Stimulated activated CD4-positive, alpha-beta T cell treated with anti-CD3 and anti-CD28 coated beads, TNF-alpha, amount 100 ng/mL, for 1 hour (primary cell): ENCODE results near the gene MGAT5.

Experiments
- DNase-seq, 3 donors: peaks; one replicate each; pipeline ENCODE4 v3.0.0-alpha.2; 2020; ENCODE audit warnings: low read depth in 3 of 3, low spot score in 1 of 3

The MGAT5 gene

DNA sequence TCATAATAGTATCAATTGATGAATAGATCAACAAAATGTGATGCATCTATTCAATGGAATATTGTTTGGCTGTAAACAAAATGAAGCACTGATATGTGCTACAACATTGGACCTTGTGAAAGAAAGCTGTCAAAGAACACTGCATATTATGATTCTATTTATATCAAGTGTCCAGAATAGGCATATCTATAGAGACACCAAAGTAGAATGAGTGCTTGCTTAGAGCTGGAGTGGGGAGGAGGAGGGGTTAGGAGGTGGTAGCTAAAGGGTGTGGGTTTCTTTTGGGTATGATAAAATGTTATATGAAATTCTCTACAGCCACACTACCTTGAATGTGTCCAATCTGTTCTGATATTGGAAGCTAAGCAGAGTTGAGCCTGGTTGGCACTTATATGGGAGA lies 23.0 kb upstream of the MGAT5 start:
- DNase-seq: no peak

- no peak for DNase-seq
Measured at GRCh38 chr2:134231301-134231964, 22.4 kb upstream of the MGAT5 start.

DNA sequence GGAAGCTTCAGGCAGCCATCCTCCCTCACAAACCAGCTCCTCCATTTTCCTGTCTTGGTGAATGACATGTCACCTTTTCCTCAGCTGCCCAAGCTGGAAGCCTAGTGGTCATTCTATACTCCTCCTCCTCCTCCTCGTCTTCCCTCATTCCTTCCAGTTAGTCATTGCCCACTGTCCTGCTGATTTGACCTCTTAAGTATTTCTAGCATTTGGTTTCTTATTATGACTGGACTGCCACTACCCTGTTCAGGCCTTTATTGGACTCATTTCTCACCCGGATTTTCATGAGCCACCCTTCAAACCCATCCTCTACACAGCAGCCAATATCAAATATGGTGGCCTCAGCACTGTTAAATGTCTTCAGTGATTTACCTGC lies 21.9 kb upstream of the MGAT5 start:
- no peak for DNase-seq

- no peak for DNase-seq
Measured at GRCh38 chr2:134232461-134232860, 21.4 kb upstream of the MGAT5 start.

DNA sequence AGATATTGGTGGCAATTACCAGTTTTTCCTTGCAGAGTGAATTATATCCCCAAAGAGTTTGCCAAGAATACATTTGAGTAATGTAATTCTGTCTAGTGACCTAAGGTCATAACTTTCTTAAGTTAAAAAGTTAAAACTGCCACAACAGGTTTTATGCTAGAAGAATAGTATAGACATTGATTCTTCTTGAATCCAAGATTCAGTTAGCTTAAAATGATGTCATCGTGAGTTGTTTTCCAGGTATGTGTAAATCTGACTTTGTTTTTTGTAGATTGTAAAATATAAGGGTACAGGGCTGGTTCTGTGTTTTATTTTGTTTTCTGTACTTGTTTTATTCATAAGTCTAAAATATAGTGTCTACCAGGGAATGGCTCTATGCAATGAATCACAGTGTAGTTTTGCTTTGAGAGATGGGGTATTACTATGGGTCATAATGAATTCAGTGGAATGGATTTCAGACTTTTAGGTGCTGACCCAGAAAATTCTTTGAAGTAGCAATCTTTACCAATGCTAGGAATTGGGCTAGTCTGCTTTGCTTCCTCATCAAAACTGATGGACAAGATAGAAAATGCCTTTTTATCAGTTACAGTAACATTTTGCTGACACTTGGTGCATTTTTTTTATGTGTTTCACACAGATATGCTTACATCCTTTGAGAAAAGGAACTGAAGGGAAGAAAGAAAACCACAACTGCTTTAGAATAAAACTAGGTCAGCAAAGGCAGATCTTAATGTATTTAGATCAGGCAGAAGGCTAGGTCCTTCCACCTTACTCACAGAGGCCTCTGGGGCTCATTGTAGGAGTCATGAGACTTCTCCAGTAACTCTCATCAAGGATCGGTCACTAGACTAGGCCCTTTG lies 20.8 kb upstream of the MGAT5 start:
- no peak for DNase-seq

- no peak for DNase-seq
Measured at GRCh38 chr2:134233728-134234136, 20.1 kb upstream of the MGAT5 start.

GRCh38 chr2:134234535-134234934 lies 19.3 kb upstream of the MGAT5 start:
- no peak for DNase-seq

DNA sequence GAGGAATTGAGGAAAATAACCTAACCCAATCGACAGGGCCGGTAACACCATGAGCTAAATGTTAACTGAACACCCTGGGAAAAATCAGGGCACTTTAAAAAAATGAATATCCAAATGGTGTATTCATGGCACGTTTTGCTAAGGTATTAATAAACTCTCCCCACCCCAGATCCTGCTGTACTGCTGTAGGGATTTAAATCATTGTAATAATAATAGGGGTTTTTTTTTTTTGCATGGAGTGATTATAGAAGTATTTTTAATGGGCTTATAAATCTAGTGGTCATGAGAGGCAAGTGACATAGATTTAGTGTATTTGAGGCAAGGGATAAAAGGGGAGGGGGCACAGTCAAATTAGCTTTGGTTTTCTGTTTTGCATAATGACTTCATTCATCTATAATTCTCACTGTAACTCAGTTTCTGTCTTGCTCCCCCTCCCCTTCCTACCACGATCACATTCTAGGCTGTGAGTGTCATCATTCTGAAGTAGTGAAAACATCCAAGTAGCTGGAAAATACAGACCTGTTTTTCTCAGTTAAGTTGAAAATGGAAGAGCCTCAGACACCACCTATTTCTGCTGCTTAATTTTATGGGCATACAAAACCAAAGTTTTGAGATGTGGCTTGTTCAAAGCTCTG lies 18.2 kb upstream of the MGAT5 start:
- no peak for DNase-seq

GRCh38 chr2:134238371-134238770 lies 15.5 kb upstream of the MGAT5 start:
- DNase-seq: no peak

DNA sequence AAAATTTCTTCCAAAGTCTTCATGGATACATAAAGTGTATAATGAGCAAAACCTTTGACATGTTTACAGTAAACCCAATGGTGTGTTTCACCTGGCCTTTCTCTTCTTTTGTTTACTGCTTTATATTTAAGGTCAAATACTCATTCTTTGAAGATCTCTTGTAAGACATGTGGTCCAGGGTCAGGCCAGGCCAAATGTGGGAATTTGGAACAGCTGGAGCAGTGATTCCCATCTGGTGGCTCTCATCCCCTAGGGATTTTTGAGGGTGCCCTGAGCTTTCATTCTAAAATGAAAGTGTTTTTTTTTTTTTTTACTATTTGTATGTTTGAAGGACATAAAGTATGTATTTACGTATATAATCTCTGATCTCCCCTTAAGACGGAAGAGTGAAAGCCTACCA lies 13.8 kb upstream of the MGAT5 start:
- DNase-seq: no peak

- no peak for DNase-seq
Measured at GRCh38 chr2:134241911-134242310, 12.0 kb upstream of the MGAT5 start.

- no peak for DNase-seq
Measured at GRCh38 chr2:134243244-134243643, 10.6 kb upstream of the MGAT5 start.

DNA sequence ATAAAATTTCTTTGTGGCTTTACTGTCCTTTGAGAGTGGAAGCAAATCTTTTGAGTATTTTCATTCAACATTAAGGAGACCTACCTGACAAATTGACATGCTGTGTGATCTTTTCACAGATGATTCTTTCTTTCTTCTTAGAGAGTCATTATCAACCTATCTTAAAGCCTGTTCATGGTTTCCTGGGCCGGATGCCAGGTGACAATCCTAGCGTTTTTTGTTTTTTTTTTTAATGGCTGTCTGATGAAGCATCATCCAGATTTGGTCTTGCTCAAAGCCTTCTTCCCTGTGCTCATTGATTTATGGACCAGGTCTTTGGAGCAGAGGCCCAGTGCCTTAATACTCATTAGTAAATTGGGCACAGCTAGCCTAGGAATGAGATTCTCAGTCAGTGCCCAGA lies 9.8 kb upstream of the MGAT5 start:
- DNase-seq: no peak

DNA sequence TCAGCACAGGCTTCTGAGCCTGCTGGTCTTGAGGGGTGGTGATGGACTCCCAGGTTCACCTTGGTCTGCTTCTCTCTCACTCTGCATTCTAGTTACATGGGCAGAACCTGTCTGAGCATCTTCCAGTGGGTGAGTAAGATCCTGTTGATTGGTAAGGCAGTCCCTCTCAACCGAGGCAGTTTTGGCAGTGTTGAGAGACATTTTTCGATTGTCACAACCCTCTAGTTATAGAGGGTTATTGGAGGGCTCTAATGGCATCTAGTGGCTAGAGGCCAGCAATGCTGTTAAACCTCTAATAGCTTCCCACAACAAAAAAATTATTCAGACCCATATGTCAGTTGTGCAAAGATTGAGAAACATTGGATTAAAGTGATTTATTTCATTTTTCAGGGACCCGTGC lies 9.3 kb upstream of the MGAT5 start:
- no peak for DNase-seq

DNA sequence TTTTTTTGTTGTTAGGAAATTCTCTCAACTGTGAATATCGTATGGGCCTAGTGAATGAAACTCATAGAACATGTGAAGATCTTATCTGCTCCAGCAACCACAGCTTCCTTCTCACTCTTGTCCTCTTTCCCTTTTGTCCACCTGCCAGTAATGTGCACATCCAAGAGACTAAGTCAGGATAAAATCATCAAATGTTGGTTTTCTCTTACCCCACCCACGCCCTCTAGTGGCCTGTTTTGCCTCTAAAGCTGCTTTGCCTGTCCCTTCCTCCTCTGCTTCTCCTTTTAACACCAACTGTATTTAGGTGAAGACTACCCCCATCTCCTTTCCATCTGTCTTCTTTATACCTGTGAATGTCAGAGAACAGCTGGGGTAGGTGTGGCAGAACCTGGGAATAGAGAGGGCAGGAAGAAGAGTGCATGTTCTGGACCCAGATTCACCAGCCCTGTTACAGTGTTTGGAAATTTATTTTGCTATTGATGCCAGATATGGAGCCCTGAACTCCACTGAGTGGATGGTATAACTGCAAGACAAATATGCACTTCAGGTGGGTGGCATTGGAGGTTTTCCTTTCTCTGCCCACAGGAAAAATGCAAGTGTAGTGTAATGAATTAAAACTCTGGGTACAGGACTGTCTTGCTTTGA lies 8.4 kb upstream of the MGAT5 start:
- peak; percentile 49 to 60 (median 53) for DNase-seq

DNA sequence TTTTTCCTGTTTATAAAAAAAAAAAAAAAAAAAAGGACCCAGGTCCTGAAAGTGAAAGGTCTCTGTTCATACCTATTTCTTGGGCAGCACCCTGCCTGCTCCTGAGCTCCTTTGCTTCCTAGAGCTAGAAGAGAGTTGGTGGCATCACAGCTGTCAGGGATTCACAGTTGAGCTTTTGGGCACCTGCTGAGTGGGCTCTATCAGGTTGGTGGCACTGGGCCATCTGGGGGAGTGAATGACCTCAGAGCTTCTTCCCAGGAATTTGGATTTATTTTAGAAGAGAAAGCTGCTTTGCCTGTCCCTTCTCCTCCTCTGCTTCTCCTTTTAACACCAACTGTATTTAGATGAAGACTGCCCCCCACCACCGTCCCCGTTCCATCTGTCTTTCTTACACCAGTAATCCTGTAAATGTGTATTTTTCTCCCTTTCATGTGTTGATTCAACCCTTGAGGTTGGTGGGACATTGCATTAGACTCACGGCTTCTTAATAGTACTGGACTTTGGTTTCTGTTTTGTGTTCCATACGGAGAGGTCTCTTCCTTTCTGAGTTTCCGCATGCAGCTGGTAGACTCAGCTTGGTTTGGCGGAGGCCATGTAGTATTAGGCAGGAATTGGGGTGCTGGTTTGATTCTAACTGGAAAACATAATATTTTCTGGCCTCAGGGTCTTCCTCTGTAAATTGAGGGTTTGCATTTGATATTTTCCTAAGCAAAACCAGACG lies 7.6 kb upstream of the MGAT5 start:
- DNase-seq: no peak

- no peak for DNase-seq
Measured at GRCh38 chr2:134247679-134248078, 6.2 kb upstream of the MGAT5 start.

DNA sequence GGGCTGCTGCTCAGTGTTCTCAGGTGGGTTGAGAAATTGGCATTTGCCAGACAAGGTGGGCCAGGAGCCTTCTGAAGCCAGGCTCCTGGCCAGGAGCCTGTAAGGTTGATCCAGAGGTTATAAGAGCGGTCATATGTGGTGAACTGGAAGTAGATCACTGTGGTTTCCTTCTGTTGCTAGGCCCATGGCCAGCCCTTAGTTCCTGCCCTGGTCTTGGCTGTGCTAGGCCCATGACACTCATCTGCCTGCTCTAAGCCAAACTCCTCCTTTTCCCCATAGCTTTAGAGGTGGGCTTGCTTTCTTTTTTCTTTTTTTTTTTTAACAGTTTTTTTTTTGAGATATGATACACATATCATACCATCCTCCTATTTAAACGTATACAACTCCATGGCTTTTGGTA lies 5.0 kb upstream of the MGAT5 start:
- no peak for DNase-seq

DNA sequence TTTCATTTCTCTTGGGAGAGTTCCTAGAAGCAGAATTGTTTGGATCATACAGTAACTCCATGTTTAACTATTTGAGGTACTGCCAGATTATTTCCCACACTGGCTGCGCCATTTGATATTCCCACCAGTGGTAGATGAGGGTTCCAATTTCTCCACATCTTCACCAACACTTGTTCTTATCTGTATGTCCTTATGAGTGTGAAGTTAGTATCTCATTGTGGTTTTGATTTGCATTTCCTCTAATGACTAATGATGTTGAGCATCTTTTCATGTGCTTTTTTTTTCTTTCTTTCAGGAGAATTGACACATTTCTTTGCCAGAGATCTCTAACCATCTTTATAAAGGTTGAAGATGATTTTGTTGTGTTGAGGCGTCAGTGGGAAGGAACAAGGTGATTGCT lies 4.1 kb upstream of the MGAT5 start:
- DNase-seq: no peak

DNA sequence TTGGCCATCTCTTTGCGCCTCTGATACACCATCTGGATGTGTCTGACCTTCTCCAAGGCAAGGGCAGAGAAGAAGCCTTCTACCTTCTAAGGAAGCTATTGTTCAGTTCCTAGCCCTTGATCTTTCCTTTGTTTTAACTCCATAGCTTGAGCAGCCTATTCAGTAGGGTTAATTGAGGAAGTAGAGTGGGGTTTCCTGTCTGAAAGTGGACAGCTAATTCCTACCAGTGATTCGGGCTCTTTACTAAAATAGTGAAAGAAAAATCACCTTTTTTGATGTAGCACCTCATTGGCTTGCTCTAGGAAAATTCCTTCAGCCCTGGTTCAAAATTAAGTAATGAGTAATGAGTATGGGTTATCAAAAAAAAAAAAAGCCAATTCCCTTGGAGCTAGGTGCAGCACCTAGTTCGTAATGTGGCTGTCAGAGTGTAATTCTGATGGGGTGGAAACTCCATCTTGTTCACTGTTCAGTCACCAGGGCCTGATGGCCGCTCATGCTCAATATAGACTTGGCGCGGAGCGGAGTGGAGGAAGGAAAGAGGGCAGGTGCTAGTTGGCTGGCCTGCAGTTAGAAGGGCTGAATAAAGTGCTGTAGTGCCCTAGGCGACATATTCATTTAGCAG lies 2.9 kb upstream of the MGAT5 start:
- no peak for DNase-seq
